GM19035 (cell line): ENCODE measurements around the gene GLB1L.
"Not testable (repeated sequence)": the region's sequence is repeated elsewhere in the genome, so short reads cannot be mapped to it uniquely, and the experiment has no call there.

Experiments used
- ATAC-seq: cut with Tn5 transposase; IDR thresholded peaks from one replicate; pipeline ENCODE4 v1.9.1; 2021; ENCODE audit not compliant: unreplicated experiment

GLB1L gene

DNA sequence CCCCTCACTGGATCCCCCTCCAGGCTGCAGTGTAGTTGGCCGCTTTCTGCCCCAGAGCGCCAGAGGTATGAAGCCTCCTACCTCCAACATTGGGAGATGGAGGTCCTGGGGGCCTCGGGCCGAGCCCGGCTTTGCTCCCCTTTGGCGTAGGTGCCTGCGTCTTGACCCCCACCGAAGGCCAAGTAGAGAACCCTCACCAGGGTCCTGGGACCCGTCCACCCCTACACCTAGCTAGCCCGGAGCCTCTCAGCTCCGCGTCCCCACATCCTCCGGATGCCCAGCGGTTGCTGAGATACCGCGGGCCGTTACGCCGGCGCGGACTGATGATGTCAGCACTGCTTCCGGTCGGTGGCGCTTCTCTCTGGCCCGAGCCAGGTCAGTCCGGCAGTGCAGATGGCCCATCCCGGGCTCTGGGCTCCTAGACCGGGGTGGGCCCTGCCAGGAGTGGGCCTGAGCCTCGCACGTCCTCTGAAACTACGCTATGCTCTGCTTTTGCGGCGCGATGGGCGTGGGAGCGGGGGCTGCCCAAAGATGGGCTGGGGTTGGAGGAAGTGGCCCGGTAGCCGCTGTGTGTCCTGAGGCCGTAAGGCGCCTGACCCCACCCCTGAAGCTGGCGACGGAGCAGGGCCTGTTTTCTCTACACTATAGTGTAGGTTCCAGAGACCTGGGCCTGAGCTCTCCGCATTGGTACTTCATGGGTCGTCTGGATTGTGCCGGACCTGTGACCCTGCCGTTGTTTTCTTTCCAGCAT is at the start of gene GLB1L, which contains the start of gene STK16:
Gene GLB1L, minus strand, starts transcription at position 297 of the 751 bp plus-strand sequence. CDS start 1,871 bp downstream, outside the sequence.
Gene STK16, plus strand, starts transcription at position 332 of the 751 bp plus-strand sequence. CDS start 521 bp downstream, outside the sequence.
- ATAC-seq: peak; percentile 86

DNA sequence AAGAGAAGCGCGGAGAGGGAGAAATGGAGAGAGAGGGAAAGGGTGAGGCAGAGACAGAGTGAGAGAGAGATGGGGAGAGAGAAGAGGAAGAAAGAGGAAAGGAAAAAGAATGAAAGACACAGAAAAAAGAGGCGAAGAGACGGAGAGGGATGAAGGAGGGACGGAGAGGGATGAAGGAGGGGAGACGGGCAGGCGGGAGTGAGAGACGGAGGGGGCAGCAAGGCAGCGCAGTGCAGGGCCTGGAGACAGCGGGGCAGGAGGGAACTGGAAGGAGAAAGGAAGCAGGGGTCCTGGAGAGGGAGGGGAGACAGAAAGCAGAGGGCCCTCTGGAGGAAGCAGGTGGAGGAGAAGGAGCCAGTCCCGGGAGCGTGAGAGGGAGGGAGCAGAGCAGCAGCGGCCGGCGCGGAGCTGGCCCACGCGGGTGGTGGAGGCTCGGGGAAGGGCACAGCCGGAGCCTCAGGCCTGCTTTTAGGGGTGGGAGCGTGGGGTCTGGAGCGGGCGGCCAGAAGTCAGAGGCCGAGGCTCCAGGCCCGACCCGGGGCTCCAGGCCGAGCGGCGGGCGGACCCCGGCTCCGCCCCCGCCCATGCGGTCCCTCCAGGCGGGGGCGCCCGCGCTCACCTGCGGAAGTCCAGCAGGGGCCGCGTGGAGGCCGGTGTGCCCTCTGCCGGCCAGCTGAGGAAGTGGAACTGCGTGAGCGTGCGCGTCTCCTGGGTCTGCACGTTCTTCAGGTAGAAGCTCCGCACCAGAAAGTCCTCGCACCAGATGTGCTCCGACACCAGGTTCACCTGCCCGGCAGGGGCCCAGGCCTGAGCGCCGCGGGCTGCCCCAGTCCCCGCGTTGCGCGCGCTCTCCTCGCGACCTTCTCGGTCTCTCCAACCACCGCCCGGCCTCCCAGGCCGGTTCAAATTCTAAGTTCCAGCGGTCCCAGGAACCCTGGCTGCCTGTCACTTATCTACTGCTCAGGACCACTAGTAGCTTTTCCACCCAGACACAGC is 49.4 kb upstream of the GLB1L start:
- ATAC-seq: peak; percentile 93

DNA sequence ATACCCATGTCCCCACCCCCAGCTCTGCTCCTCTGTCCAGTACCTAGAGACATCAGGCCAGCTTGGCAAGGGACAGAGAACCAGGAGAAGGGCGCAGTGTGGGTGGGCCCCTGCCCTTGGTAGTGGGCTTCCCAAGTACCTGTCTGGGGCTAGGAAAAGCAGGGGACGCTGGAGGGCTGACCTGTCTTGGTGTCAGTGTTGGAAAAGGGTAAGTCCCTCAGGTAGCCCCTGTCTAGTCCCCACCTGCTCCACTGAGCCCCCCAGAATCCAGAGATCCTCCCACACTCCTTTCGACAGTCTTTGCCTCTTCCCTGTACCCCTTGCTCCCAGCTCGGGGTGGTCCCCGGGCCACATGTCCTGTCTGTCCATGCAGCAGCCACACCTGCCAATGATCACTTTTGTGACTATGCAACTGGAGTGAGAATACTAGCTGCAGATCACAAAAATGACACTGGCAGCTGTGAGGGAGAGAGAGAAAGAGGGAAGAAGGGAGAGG is 48.5 kb upstream of the GLB1L start:
- no peak for ATAC-seq

DNA sequence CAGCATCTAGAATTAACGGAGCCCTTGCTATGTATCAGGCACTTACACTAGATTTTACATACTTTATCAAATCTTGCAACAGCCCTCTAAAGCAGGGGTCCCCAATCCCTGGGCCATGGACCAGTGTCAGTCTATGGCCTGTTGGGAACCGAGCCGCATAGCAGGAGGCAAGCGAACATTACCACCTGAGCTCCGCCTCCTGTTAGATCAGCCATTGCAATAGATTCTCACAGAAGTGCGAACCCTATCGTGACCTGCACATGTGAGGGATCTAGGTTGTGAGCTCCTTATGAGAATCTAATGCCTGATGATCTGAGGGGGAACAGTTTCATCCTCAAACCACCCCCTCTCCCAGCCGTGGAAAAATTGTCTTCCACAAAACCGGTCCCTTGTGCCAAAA is 47.4 kb upstream of the GLB1L start:
- no peak for ATAC-seq

DNA sequence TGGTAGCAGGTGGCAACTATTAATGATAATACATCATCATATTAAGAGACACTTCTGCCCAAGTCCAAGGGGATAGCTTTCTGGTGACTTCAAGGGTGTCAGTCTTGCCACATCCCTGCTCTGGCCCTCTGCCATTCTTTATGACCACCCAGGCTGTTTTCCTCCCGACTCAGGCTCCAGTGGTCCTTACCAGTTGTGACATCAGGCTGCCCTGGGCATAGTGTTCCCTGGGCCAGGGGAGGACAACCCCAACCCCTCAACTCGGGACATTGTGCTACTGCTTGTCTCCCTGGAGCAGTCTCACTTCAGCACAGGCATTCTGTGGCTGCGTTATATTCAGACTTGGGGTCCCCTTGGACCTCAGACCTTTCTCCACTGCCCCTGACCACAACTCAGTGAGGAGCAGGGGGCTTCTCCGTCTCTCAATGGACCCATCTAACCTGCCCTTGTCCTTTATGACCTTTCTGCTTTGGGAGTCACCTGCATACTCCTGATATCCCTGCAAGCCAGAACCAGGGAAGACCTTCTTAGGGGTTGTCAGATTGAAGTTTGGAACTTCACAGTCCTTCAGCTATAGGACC is 46.8 kb upstream of the GLB1L start:
- no peak for ATAC-seq

DNA sequence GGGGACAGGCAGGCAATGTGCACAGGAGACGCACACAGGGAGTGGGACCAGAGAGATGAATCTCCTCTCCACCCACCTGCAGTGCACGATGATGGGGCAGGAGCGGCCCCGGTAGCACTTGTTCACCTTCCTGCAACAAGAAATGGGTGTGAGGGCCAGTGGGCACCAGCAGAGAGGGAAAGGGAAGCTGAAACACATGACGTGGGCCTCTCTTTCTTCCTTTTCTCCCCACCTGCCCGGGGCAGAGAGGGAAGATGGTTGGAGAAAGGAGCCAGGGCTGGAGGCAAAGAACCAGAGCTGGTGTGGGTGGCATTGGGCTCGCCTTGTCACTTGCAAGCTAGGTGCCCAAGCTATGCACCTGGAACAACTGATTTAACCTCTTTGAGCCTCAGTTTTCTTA is 46.1 kb upstream of the GLB1L start:
- ATAC-seq: no peak

DNA sequence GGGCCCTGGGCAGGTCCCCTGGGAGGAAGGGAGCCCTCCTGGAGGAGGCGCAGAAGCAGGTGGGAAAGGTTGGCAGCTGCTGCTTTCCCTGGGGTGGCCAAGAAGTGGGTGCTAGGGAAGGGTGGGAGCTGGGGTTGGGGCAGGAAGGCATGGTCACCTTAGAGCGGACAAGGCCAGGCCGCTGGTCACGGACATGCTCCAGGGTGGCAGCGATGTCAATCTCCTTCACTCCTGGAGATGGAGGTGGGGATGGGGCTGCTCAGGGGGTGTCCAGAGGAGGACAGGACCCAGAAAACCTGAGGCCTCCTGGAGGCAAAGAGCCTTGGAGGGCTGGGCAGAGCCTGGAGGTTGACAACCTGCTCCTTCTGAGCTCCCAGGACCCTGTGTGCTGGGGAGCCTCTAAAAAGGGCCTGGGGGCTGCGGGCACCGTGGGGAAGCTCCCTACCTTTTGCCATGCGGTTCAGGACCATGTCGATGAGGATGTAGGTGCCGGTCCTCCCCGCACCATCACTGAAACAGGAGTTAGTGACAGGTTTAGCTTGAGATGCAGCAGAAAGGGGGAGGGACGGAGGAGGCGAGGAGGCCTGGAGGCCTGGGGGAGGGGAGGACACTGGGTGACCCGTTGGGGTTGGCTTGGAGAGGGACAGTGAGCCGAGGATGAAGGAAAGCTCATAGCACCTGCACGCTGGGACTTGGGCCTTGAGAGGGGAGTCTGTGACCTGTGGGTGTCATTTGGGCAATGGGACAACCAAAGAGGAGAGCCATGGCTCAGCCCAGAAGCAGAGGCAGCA is 45.3 kb upstream of the GLB1L start:
- no peak for ATAC-seq

DNA sequence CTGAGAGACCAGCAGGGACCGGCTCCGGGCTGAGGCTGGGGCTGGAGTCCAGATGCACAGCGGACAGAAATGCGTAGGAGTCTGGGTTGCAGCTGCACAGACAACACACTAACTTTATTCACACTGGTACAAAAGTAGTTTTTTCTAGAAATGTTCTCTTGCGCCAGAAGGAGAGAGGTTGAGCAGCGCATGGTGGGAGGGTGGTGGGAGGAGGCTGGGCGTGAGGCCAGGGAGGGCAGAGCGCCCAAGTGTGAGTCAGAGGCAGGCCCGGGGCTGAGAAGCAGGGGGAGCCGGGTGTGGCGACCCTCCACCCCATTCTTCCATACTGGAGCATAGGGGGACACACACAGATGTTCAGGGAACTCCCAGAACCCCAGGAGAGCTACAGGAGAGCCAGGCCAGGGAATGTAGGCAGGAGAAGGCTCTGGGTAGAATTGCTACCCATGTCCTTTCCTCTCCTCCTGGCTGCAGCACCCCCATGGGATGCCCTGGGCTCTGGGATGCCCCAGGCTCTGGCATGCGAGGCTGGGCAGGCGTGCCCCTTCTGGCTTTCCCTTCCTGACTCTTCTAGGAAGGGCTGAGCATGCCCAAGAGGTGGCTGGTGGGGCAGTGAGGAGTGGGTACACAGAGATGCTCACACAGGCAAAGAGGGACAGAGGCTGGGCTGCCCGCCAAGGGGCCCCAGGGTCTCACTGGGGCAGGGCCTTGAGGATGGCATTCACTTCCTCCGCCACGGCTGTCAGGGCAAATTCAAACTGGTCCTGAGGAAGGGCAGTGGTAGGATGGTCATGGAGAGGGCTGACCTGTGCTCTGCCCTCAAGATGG is 44.5 kb upstream of the GLB1L start:
- no peak for ATAC-seq

DNA sequence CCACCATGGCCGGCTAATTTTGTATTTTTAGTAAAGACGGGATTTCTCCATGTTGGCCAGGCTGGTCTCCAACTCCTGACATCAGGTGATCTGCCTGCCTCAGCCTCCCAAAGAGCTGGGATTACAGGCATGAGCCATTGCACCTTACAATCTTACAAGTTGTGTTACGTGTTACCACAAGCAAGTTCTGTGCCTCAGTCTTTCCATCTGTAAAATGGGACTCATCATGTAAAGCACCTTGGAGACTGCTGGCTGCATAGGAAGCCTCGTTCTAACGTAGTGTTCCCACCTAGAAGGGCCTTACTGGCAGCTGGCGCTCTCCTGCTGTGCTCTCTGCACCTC is 43.9 kb upstream of the GLB1L start:
- no peak for ATAC-seq

DNA sequence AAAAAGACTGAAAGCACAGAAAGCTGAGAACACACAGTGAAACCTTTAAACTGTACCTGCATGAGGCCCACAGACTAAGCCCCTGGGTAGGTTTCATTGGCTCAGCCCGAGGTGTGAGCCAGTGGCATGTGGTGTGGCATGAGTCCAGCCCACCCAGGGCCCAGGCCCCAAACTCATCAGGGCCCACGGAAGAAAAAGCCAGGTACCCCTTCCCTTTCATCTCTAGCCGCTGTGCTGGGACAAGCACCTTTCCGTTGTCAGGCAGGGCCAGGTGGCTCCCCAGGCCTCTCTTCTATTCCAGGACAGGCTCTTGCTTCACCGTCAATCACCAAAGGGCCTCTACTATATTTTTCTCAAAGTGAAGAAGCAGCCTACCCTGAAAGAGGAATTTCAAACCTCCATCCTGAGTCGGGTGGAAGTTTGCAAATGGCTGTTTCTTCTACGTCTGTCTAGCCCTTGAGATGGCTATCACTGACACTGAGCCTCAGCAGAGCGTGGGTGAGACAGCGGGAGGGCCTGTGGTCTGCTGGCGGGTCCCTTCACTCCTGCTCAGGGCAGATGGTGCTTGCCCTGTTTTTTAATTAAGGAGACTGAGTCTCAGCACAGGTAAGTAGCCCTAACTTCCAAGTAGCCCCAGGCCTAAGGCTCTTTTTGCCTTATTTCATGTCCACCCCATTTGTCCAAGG is 42.5 kb upstream of the GLB1L start:
- no peak for ATAC-seq

DNA sequence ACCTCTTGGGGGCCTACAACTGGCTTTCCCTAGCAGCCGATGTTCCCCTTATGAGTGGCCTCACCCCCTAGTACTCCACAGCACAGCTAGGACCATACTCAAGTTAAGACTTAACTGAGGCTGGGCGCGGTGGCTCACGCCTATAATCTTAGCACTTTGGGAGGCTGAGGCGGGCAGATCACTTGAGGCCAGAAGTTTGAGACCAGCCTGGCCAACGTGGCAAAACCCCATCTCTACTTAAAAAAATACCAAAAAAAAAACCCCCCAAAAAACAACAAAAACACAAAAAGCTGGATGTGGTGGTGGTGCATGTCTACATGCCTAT is 41.8 kb upstream of the GLB1L start:
- not testable (repeated sequence) for ATAC-seq

DNA sequence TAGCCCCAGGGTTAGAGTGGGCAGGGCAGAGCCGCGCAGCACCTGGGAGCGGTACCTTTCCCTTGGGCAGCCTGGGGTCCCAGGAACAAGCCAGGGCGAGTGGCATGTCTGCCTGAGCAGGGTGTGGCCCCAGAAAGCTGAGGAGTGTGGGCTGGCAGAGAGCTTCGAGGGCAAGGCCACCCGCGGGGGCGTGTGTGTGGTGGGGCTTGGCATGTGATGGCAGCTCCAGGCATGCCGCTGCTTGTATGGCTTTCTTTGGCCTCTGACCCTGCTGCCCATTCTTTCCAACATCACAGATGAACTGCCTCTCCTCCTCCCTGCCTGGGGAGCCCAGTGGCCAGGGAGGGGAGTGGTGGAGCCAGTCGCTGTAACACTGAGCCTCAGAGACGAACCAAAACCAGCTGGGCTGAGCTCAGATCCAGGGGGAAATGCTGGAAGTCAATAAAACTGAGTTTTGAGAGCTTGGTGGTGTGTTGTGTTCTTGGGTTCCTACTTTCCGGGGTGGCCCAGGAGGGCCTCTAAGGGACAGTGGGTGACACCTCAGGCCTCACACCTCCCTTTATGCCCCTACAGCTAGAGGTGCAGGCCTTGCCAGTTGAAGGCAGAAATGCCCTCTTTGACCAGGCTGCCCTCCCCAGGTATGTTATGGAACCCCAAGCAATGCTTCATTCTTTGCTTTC is 41.3 kb upstream of the GLB1L start:
- ATAC-seq: no peak

DNA sequence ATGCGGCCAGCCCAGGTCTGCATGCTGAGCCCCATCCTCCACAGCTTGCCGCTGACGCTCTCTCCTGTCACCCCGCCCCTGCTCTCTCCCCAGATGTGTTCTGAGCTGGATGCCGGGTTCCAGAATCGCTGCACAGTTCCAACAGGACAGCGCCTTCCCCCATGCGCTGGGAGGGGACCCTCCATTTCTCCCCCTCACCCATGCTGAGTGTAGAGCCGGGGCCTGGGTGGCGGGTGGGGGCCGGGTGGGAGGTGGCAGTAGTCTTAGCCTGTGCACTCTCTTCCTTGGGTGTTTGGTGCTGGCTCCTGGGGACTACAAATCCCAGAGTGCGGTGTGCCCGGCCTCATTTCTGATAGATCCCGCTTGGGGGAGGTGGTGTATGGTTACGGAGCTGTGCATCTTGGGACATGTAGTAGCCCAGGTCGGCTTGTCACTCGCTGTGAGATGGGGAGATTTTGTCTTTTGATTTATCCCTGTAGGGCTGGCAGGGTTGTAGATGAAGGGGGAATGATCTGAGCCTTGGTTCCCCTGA is 40.7 kb upstream of the GLB1L start:
- no peak for ATAC-seq

DNA sequence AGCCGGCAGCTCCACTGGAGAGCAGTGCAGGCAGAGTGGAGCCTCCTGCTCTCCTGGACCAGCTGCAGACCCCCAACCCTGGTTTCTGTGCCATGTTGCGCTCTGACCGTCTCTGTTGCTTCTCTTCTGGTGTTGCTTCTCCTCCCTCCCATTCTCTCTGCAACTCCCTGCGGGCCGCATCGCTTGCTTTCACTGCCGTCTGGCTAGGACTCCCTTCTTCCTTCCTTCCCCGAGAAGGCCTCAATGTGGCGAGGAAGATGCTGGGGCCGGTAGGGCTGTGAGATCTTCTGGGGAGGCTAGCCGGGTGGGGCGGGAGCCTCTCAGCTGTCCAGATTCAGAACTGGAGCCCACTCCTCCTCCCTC is 40.1 kb upstream of the GLB1L start:
- no peak for ATAC-seq

DNA sequence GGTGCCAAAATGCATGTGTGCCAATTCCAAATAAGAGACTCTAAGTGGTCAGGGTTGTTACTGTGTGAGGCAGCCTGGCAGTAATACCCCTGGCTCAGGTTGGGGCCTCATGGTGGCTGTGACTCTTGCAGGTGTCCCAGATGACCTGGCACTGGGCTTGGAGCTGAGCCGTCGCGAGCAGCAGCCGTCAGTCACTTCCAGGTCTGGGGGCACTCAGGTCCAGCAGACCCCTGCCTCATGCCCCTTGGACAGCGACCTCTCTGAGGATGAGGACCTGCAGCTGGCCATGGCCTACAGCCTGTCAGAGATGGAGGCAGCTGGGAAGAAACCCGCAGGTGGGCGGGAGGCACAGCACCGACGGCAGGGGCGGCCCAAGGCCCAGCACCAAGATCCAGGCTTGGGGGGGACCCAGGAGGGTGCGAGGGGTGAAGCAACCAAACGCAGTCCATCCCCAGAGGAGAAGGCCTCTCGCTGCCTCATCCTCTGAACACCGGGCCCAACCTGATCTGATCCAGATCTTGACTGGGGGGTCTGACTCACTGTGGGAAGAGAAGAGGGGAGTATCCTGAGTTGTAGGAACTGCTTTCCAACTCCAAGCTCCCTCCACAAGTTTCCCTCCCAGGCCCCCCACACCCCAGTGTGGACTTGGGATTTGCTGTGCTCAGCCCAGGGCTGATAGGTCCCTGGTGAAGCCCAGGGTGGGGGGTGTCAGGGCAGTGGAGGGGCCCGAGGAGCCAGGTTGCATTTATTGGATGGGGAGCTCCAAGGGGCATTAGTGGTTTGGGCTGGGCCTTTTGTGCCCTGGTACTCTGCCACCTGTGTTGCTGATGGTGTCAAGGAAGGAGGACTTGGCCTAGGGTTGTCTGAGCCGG is 39.5 kb upstream of the GLB1L start:
- ATAC-seq: no peak

DNA sequence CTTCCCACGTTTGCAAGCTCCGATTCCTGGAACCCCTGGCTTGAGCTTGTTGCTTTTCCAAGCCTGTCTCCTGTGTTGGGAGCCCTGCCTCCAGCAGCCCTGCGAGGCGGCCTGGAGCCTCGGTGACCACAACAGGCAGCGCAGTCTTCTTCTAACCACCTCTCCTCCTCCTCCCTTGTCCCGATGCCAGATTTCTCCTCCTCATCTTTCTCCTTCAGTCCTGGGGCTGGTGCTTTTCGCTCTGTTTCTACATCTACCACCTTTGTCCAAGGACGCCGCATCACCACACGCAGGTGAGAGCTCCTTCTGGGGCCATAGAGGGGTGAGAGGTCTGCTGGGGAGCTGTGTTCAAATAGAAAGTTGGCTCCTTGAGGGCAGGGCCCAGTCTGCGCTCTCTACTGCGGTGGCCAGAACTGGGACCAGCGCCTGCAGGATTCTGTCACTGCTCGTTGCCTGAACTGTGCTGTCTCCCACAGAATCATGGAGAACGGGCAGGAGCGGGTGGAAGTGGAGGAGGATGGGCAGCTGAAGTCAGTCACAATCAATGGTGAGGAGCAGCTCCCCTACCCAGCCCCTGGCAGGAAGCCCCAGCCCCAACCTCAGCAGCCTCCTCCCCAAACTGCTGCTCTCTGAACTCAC is 37.8 kb upstream of the GLB1L start:
- no peak for ATAC-seq

DNA sequence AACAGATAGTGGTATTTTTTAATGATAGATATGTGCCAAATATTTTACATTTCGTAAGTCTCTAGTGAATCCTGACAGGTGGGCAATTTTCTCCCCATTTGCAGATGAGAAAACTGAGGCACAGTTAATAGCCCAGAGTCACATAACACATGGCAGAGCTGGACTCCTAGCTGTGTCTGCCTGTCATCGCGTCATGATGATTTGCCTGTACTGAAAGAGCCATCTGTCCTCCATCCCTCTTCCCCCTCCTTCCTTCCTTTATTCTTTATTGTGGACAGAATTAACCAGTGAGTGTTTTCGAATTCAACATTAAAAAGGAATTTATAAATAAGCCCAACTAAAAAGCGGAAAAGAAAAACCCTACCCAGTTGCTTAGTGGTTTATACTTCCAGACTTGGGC is 37.1 kb upstream of the GLB1L start:
- ATAC-seq: no peak
